GM18907 (cell line): Measurements from ENCODE around the gene ABHD12.

ENCODE experiments used
- ATAC-seq: cut with Tn5 transposase; IDR thresholded peaks from one replicate; pipeline ENCODE4 v1.9.1; 2021; ENCODE audit warnings: mild to moderate bottlenecking, moderate library complexity; ENCODE audit not compliant: unreplicated experiment

ABHD12 gene

GRCh38 chr20:25308671-25309394 is 81.8 kb downstream of the ABHD12 start:
- no peak for ATAC-seq

- ATAC-seq, result no peak
Measured at GRCh38 chr20:25308083-25308491, 82.5 kb downstream of the ABHD12 start.

- ATAC-seq, result no peak
Measured at GRCh38 chr20:25306991-25307903, 83.4 kb downstream of the ABHD12 start.

GRCh38 chr20:25304025-25304549 is 86.5 kb downstream of the ABHD12 start:
- no peak for ATAC-seq

- no peak for ATAC-seq
Measured at GRCh38 chr20:25303292-25304024, 87.2 kb downstream of the ABHD12 start.

- ATAC-seq, result no peak
Measured at GRCh38 chr20:25302596-25302995, 88.0 kb downstream of the ABHD12 start.

GRCh38 chr20:25301357-25301920 is 89.2 kb downstream of the ABHD12 start:
- ATAC-seq, result no peak

- no peak for ATAC-seq
Measured at GRCh38 chr20:25300496-25301170, 90.0 kb downstream of the ABHD12 start.

GRCh38 chr20:25299806-25300205 is 90.8 kb downstream of the ABHD12 start:
- no peak for ATAC-seq

GRCh38 chr20:25297141-25297905 is 93.3 kb downstream of the ABHD12 start:
- ATAC-seq, result peak; percentile 59

- ATAC-seq, result peak; percentile 37
Measured at GRCh38 chr20:25296094-25297093, 94.2 kb downstream of the ABHD12 start.

GRCh38 chr20:25295386-25296093 is 95.1 kb downstream of the ABHD12 start:
- no peak for ATAC-seq

GRCh38 chr20:25294459-25295385 is 95.9 kb downstream of the ABHD12 start:
- peak; percentile 36 for ATAC-seq

GRCh38 chr20:25293910-25294458 is 96.7 kb downstream of the ABHD12 start:
- no peak for ATAC-seq

- no peak for ATAC-seq
Measured at GRCh38 chr20:25293507-25293906, 97.1 kb downstream of the ABHD12 start.

GRCh38 chr20:25292176-25292891 is 98.3 kb downstream of the ABHD12 start:
- ATAC-seq, result no peak
